Activated T-cell treated with anti-CD3 and anti-CD28 coated beads, Interleukin-2, amount 50 U/mL, for 72 hours (primary cell): Measurements from ENCODE around the gene CDK1. TPM values are rescaled to one million over a fixed set of nuclear protein-coding genes. Genes with fewer than 3 reads are reported as not detected.

ENCODE experiments used
- ATAC-seq, 2 donors: fragments of 150-1000 bp; cut with Tn5 transposase; replicated peaks in 1 of 2; 2 replicates each; pipeline ENCODE4 v1.10.0; 2021; ENCODE audit warnings: moderate library complexity in 2 of 2, mild to moderate bottlenecking in 1 of 2
- DNase-seq, 2 donors: peaks; one replicate each; pipeline ENCODE4 v3.0.0; 2021 to 2022; ENCODE audit warnings: mixed read lengths in 1 of 2
- H3K27ac Mint-ChIP-seq: one replicate; pipeline ENCODE4 v1.8.0; 2022; ENCODE audit warnings: mild to moderate bottlenecking, moderate library complexity, mixed read lengths
- H3K27me3 Mint-ChIP-seq: one replicate; pipeline ENCODE4 v1.8.0; 2022; ENCODE audit warnings: low read depth, mixed read lengths
- H3K36me3 Mint-ChIP-seq, 2 donors: one replicate each; pipeline ENCODE4 v1.8.0; 2022; ENCODE audit warnings: mixed read lengths in 2 of 2, mild to moderate bottlenecking in 1 of 2; ENCODE audit not compliant: insufficient read depth in 2 of 2
- H3K4me1 Mint-ChIP-seq: one replicate; pipeline ENCODE4 v1.8.0; 2022; ENCODE audit warnings: low read depth, mixed read lengths
- H3K4me3 Mint-ChIP-seq, 2 donors: one replicate each; pipeline ENCODE4 v1.8.0; 2022; ENCODE audit warnings: mild to moderate bottlenecking in 2 of 2, mixed read lengths in 2 of 2, moderate library complexity in 2 of 2
- H3K9me3 Mint-ChIP-seq, 2 donors: one replicate each; pipeline ENCODE4 v1.8.0; 2022; ENCODE audit warnings: mixed read lengths in 2 of 2
- total RNA-seq, 2 donors: library from RNA; stranded (reverse); gene quantifications; one replicate each; pipeline ENCODE4 v1.2.3, GENCODE V29; 2022

CDK1 gene
- total RNA-seq, 2 donors from 2014 or later: 109 to 130 TPM

- Mint-ChIP-seq H3K4me1 (peaks cover 2% of the 10 kb centered on the region), H3K27ac (no peak overlapping the region), H3K9me3 (no peaks in the 10 kb centered on the region), H3K4me3 (no peak overlapping the region), H3K36me3 (no peaks in the 10 kb centered on the region), H3K27me3 (no peaks in the 10 kb centered on the region)
- DNase-seq (no peak), ATAC-seq (no peak)
These were observed 30.3 kb upstream of the CDK1 start for GRCh38 chr10:60747817-60748469.

GRCh38 chr10:60753152-60753551, 25.1 kb upstream of the CDK1 start:
- Mint-ChIP-seq H3K36me3 (no peaks in the 10 kb centered on the region), H3K4me3 (no peak overlapping the region), H3K9me3 (no peaks in the 10 kb centered on the region), H3K27ac (no peak overlapping the region), H3K4me1 (no peaks in the 10 kb centered on the region), H3K27me3 (peaks cover 16% of the 10 kb centered on the region)
- no peak for ATAC-seq
- no peak for DNase-seq

- no peak overlapping the region for H3K27ac Mint-ChIP-seq
- no peak for DNase-seq
- H3K36me3 Mint-ChIP-seq: no peaks in the 10 kb centered on the region
- no peaks in the 10 kb centered on the region for H3K4me1 Mint-ChIP-seq
- H3K4me3 Mint-ChIP-seq: no peak overlapping the region
- H3K9me3 Mint-ChIP-seq: no peaks in the 10 kb centered on the region
- H3K27me3 Mint-ChIP-seq: peaks cover 16% of the 10 kb centered on the region
- ATAC-seq: no peak
These were observed 24.5 kb upstream of the CDK1 start for GRCh38 chr10:60753817-60754216.

GRCh38 chr10:60757420-60757895, 20.8 kb upstream of the CDK1 start:
- no peaks in the 10 kb centered on the region for H3K9me3 Mint-ChIP-seq
- H3K4me1 Mint-ChIP-seq: no peaks in the 10 kb centered on the region
- no peaks in the 10 kb centered on the region for H3K36me3 Mint-ChIP-seq
- DNase-seq: no peak
- H3K4me3 Mint-ChIP-seq: no peak overlapping the region
- H3K27me3 Mint-ChIP-seq: peaks cover 16% of the 10 kb centered on the region
- no peak for ATAC-seq
- H3K27ac Mint-ChIP-seq: no peak overlapping the region

GRCh38 chr10:60759181-60759580, 19.1 kb upstream of the CDK1 start:
- no peak overlapping the region for H3K27ac Mint-ChIP-seq
- no peaks in the 10 kb centered on the region for H3K36me3 Mint-ChIP-seq
- H3K4me3 Mint-ChIP-seq: no peak overlapping the region
- peaks cover 16% of the 10 kb centered on the region for H3K27me3 Mint-ChIP-seq
- H3K9me3 Mint-ChIP-seq: no peaks in the 10 kb centered on the region
- no peak for DNase-seq
- ATAC-seq: no peak
- no peaks in the 10 kb centered on the region for H3K4me1 Mint-ChIP-seq

- ATAC-seq (no peak), DNase-seq (no peak)
- Mint-ChIP-seq H3K9me3 (peaks cover 0 to 2% of the 10 kb centered on the region in 2 donors), H3K27me3 (peaks cover 6% of the 10 kb centered on the region), H3K27ac (no peak overlapping the region), H3K4me1 (no peaks in the 10 kb centered on the region), H3K4me3 (no peak overlapping the region), H3K36me3 (no peaks in the 10 kb centered on the region)
These were observed 17.5 kb upstream of the CDK1 start for GRCh38 chr10:60760711-60761210.

- H3K4me1 Mint-ChIP-seq: peaks cover 8% of the 10 kb centered on the region
- no peaks in the 10 kb centered on the region for H3K27me3 Mint-ChIP-seq
These were observed 15.7 kb upstream of the CDK1 start for GRCh38 chr10:60762554-60762953.

GRCh38 chr10:60767424-60767823, 10.9 kb upstream of the CDK1 start:
- H3K4me1 Mint-ChIP-seq: peaks cover 19% of the 10 kb centered on the region
- no peak overlapping the region for H3K27ac Mint-ChIP-seq
- H3K9me3 Mint-ChIP-seq: peaks cover 0 to 2% of the 10 kb centered on the region in 2 donors
- no peak for ATAC-seq
- H3K4me3 Mint-ChIP-seq: no peak overlapping the region
- DNase-seq: no peak
- no peaks in the 10 kb centered on the region for H3K36me3 Mint-ChIP-seq
- H3K27me3 Mint-ChIP-seq: peaks cover 10% of the 10 kb centered on the region

More at GRCh38 chr10:60762554-60762953, 15.7 kb upstream of the CDK1 start:
- no peak overlapping the region for H3K4me3 Mint-ChIP-seq
- ATAC-seq: no peak
- no peak for DNase-seq
- H3K9me3 Mint-ChIP-seq: peaks cover 0 to 2% of the 10 kb centered on the region in 2 donors
- no peaks in the 10 kb centered on the region for H3K36me3 Mint-ChIP-seq
- no peak overlapping the region for H3K27ac Mint-ChIP-seq

GRCh38 chr10:60769406-60769805, 8.9 kb upstream of the CDK1 start:
- H3K4me1 Mint-ChIP-seq: peaks cover 19% of the 10 kb centered on the region
- ATAC-seq (no peak), DNase-seq (no peak)
- H3K36me3 Mint-ChIP-seq: no peaks in the 10 kb centered on the region
- no peak overlapping the region for H3K27ac Mint-ChIP-seq
- no peak overlapping the region for H3K4me3 Mint-ChIP-seq
- H3K27me3 Mint-ChIP-seq: peaks cover 10% of the 10 kb centered on the region
- peaks cover 0 to 2% of the 10 kb centered on the region in 2 donors for H3K9me3 Mint-ChIP-seq

GRCh38 chr10:60777696-60778213, 523 bp upstream of the CDK1 start:
- Mint-ChIP-seq H3K27me3 (no peaks in the 10 kb centered on the region), H3K4me1 (peaks cover 33% of the 10 kb centered on the region), H3K36me3 (peaks cover 2 to 22% of the 10 kb centered on the region in 2 donors), H3K9me3 (no peaks in the 10 kb centered on the region), H3K4me3 (peak overlapping the region; percentile 92 to 98), H3K27ac (peak overlapping the region; percentile 99)
- peak; percentile 2 to 6 for ATAC-seq
- no peak for DNase-seq

GRCh38 chr10:60778971-60779796, 906 bp downstream of the CDK1 start:
- peak overlapping the region; percentile 93 for H3K27ac Mint-ChIP-seq

GRCh38 chr10:60781661-60782060, 3.4 kb downstream of the CDK1 start:
- DNase-seq (no peak), ATAC-seq (no peak)
- peaks cover 2 to 45% of the 10 kb centered on the region in 2 donors for H3K36me3 Mint-ChIP-seq
- no peaks in the 10 kb centered on the region for H3K9me3 Mint-ChIP-seq
- H3K27ac Mint-ChIP-seq: peak overlapping the region; percentile 61
- no peaks in the 10 kb centered on the region for H3K27me3 Mint-ChIP-seq
- peak overlapping the region; percentile 29 to 58 for H3K4me3 Mint-ChIP-seq
- peaks cover 53% of the 10 kb centered on the region for H3K4me1 Mint-ChIP-seq

More at GRCh38 chr10:60778971-60779796, 906 bp downstream of the CDK1 start:
- Mint-ChIP-seq H3K4me1 (peaks cover 36% of the 10 kb centered on the region), H3K9me3 (no peaks in the 10 kb centered on the region), H3K4me3 (peak overlapping the region; percentile 92 to 98), H3K27me3 (no peaks in the 10 kb centered on the region), H3K36me3 (peaks cover 2 to 30% of the 10 kb centered on the region in 2 donors)
- ATAC-seq (peak; percentile 9 to 12), DNase-seq (no peak)

- H3K4me1 Mint-ChIP-seq: peaks cover 39% of the 10 kb centered on the region
- no peaks in the 10 kb centered on the region for H3K9me3 Mint-ChIP-seq
- H3K36me3 Mint-ChIP-seq: peaks cover 6 to 56% of the 10 kb centered on the region in 2 donors
- no peak overlapping the region for H3K4me3 Mint-ChIP-seq
- H3K27ac Mint-ChIP-seq: peak overlapping the region; percentile 33
- DNase-seq: no peak
- ATAC-seq: no peak
- H3K27me3 Mint-ChIP-seq: no peaks in the 10 kb centered on the region
These were observed 6.4 kb downstream of the CDK1 start for GRCh38 chr10:60784641-60785040.
